LHCN-M2 (cell line): ENCODE measurements around the gene OR5H1. TPM values are rescaled to one million over a fixed set of nuclear protein-coding genes. Genes with fewer than 3 reads are reported as not detected.
A peak's percentile ranks its signal among the peaks of the same experiment; 100 is the strongest.
"Not testable (repeated sequence)": the region's sequence is repeated elsewhere in the genome, so short reads cannot be mapped to it uniquely, and the experiment has no call there.

Experiments
- DNase-seq: peaks from one replicate; pipeline ENCODE4 v3.0.0-alpha.2; 2012; ENCODE audit warnings: low read depth
- polyA plus RNA-seq: library from polyadenylated mRNA; unstranded; fragments of >200 nt; gene quantifications from one replicate; pipeline ENCODE4 v1.2.1, GENCODE V29; 2012; ENCODE audit warnings: missing spikeins
- total RNA-seq: library from RNA; depleted of rRNA; stranded (reverse); fragments of >200 nt; gene quantifications from 2 replicates; pipeline ENCODE4 v1.2.3, GENCODE V29; 2014; rRNA removed

Gene OR5H1
- not detected in 2 replicates for total RNA-seq
- not detected for polyA plus RNA-seq

GRCh38 chr3:98130421-98130820 lies at the start of gene OR5H1:
OR5H1 (plus strand) TSS chr3:98130721; CDS start chr3:98132698, 1,977 bp downstream.
- DNase-seq: no peak

DNA sequence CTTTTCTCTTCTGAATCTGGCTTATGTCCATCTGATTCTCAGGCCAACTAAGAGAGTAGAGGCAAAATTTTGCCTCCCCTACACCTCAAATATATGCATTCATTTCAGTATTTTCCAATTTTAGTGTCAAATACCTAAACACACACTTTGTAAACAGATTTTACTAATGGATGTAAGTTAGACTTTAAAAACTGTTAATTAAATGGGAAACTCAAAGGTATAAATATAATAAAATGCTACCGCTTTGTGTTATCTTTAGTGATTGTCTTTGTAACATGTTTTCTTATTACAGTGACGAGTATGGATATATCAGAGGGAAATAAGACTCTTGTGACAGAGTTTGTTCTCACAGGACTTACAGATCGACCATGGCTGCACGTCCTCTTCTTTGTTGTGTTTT lies 43.6 kb upstream of the OR5H1 start, which contains the start of gene OR5AC2:
Gene OR5AC2 (plus strand): TSS at position 301 of the 400 bp plus-strand sequence. CDS start 0 bp downstream, at position 301.
- no peak for DNase-seq

- DNase-seq: no peak
These were observed 34.6 kb upstream of the OR5H1 start for GRCh38 chr3:98095882-98096281.

DNA sequence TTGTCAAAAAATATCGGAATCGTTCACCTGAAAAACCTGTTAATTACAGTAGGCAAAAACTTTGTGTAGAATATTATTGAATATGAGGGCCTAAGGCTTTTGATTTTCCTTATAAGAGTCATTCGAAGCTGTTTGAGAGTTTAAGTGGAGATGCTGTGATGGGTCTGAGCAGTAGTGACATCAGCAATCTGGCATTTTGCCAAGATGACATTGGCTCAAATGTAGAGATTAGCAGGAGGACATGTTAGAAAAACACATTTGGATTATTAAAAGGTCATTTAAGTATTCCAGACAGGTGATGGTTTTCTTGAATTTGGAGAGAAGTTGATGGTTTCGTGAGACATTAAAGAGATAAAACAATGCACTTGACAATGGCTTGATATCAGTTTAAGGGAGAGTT lies 30.7 kb upstream of the OR5H1 start:
- DNase-seq: no peak

DNA sequence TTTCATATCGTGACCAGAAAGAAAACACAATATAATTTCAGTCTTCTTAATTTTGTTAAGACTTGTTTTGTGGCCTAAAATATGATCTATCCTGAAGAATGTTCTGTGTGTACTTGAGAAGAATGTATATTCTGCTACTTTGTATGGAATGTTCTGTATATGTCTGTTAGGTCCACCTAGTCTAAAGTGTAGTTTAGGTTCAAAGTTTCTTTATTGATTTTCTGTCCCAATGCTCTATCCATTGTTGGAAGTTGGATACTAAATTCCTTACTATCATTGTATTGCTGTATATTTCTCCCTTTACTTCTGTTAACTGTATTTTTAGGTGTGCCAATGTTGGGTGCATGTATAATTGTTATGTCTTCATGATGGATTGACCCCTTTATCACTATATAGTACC lies 22.4 kb upstream of the OR5H1 start:
- no peak for DNase-seq

DNA sequence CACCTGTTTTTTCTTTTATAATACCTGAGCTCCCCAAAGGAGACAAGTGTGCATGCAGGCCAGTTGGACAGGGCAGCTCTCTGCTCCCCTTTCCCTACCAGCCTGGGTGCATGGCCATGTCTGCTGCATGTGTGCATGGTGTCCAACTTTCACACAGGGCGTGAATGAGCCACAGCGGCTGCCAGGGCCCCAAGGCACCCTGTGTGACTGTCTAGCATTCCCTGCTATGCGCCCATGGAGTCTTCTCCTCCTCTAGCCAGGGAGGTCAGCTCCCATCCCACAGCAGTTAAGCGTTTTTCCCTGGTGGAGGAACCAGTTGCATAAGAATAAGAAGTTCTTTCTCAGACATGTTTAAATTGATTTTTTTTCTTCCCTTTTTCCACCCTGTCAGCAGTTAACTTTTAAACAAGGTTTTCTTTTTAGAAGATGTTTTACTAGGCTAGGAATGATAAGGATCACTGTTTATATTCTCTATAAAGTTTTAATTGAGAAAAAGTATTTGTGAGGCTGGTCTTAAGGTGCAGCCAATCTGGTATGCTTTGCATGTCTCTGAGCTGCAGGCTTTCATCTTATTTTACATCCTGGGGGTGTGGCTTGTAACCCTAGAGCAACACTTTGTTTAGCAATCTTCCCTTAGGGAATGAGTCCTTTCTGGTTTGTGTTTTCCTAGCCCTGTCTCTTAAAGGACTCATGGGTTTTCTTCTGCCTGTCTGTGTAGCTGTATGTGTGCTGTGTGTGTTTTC lies 20.5 kb upstream of the OR5H1 start:
- no peak for DNase-seq

GRCh38 chr3:98110550-98110908 lies 20.0 kb upstream of the OR5H1 start:
- DNase-seq: no peak

DNA sequence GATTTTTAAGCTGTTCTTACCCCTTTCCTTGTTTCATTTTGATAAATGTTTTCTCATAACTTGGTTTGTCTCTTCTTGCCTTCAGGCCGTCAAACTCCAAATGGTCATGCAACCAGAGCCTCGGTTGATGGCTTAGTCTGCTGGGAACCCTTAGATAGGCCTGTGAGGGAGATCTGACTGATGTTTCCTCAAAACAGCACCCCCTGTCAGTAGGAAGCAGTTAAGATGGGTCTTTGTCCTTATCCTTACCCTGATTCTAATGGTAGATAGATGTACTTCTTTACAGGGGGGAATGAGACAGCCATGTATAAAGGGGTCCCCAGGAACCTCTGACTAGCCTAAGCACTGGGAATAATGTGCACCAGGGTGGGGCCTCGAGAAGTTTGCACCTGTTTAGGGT lies 16.3 kb upstream of the OR5H1 start:
- DNase-seq: no peak

DNA sequence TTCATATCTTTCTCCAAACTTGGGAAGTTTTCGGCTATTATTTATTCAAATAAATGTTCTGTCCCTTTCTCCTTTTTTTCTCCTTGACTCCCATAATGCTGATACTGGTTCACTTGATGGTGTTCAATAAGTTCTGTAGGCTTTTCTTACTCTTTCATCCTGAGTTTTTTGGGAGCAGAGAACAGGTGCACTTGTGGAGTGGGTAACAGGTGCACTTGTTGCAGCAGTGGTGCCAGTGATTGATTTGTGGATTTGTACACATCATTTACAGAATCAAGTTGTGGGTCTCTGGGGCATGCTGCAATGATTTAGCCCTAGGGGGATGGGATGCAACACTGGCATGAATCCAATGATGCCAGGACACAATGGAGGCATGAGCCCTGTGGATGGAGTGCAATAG lies 14.8 kb upstream of the OR5H1 start:
- no peak for DNase-seq

DNA sequence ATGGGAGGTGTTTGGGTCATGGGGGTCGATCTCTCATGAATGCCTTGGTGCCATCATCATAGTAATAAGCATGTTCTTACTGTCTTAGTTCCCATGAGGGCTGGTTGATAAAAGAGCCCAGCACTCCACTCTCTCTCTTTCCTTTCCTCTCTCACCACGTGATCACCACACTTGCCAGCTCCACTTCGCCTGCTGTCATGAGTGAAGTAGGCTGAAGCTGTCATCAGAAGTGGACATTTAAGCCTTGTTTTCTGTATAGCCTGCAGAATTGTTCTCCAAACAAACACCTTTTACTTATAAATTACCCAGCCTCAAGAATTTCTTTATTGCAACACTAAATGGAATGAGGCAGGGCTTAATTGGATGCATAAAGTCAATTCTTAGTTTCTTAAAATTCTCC lies 6.1 kb downstream of the OR5H1 start:
- DNase-seq: no peak

- DNase-seq: not testable (repeated sequence)
These were observed 7.5 kb downstream of the OR5H1 start for GRCh38 chr3:98137826-98138557.

- DNase-seq: no peak
These were observed 10.0 kb downstream of the OR5H1 start for GRCh38 chr3:98140531-98140930.

- DNase-seq: no peak
These were observed 16.7 kb downstream of the OR5H1 start, which contains the start of gene OR5H14 for GRCh38 chr3:98147179-98147578. OR5H14 (plus strand) TSS chr3:98147479; CDS start chr3:98149386, 1,907 bp downstream.

DNA sequence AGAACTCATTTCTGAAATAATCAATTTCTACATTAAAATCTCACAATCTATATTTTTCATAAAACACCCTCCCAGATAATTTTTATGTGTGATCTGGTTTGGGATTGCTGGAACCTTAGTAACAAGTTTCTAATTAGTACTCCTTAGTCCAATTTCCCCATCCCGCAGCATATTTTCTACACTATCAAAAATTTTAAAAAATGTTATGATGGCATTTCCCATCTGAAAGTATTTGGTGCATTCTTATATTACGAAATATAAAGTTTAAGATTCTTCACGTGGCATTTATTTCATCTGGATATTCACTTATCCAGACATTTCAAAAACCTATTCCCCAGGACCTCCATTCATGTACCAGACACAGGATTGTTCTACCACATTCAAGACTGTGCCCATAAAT lies 18.2 kb downstream of the OR5H1 start:
- DNase-seq: no peak

DNA sequence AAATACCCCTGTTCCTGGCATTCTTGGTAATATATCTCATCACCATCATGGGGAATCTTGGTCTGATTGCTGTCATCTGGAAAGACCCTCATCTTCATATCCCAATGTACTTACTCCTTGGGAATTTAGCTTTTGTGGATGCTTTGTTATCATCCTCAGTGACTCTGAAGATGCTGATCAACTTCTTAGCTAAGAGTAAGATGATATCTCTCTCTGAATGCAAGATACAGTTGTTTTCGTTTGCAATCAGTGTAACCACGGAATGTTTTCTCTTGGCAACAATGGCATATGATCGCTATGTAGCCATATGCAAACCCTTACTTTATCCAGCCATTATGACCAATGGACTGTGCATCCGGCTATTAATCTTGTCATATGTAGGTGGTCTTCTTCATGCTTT lies 18.9 kb downstream of the OR5H1 start:
- not testable (repeated sequence) for DNase-seq

- no peak for DNase-seq
These were observed 20.7 kb downstream of the OR5H1 start for GRCh38 chr3:98151241-98151640.

- no peak for DNase-seq
These were observed 35.9 kb downstream of the OR5H1 start, which contains the start of gene OR5H15 for GRCh38 chr3:98166396-98166795. OR5H15 (plus strand) TSS chr3:98166696; CDS start chr3:98168700, 2,004 bp downstream.

DNA sequence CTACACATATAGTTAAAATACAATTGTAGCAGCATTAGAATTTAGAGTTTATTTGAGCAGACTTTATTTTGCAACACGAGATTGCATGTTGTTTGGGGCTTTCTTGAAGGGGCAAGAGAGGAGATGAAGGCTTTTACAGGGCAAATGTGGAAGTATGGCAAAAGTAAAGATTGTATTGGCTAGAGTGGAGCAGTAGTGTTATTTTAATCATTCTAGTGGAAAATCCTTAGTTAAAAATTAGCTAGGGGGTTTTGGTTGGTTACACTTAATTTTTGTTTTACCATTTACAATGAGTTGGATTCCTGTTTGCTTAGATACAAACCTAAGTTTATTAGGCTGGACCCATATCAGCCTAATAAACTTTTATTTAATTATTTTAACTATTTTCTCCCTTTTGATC lies 40.5 kb downstream of the OR5H1 start:
- DNase-seq: no peak

- peak; percentile 1 for DNase-seq
These were observed 42.1 kb downstream of the OR5H1 start for GRCh38 chr3:98172621-98173020.

DNA sequence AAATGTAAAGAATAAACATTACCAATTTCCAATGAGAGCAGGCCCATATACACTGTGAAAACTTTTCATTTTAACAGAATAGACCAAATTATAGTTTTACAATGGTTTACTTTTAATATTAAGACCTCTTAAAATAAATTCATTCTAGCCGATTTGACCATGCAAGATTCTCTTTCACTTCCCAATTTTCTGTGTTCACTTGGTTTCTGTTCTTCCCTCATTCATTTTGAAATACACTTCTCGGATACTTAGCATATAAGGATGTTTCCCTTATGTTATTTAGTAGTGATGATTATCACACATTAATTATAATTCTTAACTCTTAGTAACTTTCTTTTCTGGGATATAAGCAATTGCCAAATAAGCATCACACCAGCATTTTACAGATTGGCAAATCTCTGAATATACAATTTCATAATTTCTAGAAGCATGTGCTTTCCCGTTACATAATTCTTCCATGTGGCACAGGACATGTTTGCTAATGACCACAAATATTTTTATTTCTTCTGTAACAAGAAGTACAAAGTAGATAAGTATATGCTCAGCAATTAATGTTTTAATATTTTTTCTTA lies 49.9 kb downstream of the OR5H1 start:
- no peak for DNase-seq

DNA sequence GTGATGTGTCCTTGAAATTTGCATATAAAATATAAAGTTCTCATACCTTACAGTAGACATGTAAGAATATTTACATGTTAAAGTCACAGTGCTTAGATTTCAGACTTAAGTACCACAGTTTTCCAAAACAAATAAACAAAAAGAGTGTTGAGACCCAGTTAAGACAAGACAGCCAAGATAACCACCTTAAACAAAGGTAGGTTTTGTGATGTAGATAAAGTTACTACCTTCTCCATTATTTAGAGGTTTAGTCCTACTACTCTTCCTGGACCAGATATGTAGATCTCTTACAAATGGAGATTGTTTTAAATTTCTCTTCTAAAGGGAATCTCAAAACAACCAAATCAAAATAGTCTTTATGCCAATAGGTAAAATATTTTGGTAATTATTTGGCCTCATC lies 51.7 kb downstream of the OR5H1 start:
- no peak for DNase-seq

DNA sequence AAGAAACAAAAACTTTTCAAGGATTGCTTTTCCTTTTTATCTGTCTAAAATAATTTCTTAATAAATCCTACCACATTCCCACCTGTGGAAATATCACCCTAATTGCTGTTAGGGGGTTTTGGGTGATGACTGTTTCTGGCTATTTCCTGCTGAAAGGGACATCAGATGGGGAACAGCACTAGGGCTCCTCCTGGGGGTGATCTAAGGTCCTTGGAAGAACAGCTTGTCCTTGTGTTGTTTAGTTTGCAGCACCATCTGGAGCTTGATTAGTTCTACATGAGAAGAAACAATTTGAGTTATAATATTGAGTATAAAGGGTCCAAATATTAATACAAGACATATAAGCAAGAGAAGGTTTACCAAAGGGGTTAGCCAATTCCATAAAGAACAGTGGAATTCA lies 54.7 kb downstream of the OR5H1 start:
- DNase-seq: no peak
